Neural crest cell (in vitro differentiated cells): ENCODE measurements around the gene RNF208. TPM values are rescaled to one million over a fixed set of nuclear protein-coding genes. Genes with fewer than 3 reads are reported as not detected.
"Not testable (repeated sequence)": the region's sequence is repeated elsewhere in the genome, so short reads cannot be mapped to it uniquely, and the experiment has no call there.

Experiments used
- DNase-seq: peaks from one replicate; pipeline ENCODE4 v3.0.0; 2021; ENCODE audit warnings: low read depth, mixed read lengths, low spot score
- H3K27ac Mint-ChIP-seq: one replicate; pipeline ENCODE4 v1.8.0; 2021; ENCODE audit warnings: mild to moderate bottlenecking, mixed read lengths; ENCODE audit not compliant: unreplicated experiment
- H3K27me3 Mint-ChIP-seq: 2 replicates; pipeline ENCODE4 v1.8.0; 2021; ENCODE audit warnings: low read depth, mild to moderate bottlenecking, mixed read lengths
- H3K36me3 Mint-ChIP-seq: 2 replicates; pipeline ENCODE4 v1.8.0; 2021; ENCODE audit warnings: low read depth, mild to moderate bottlenecking, mixed read lengths
- H3K4me1 Mint-ChIP-seq: 2 replicates; pipeline ENCODE4 v1.8.0; 2021; ENCODE audit warnings: mixed read lengths
- H3K4me3 Mint-ChIP-seq: one replicate; pipeline ENCODE4 v1.8.0; 2021; ENCODE audit warnings: mild to moderate bottlenecking, mixed read lengths
- H3K9me3 Mint-ChIP-seq: 2 replicates; pipeline ENCODE4 v1.8.0; 2021; ENCODE audit warnings: mixed read lengths
- total RNA-seq: library from RNA; stranded (reverse); gene quantifications from 2 replicates; pipeline ENCODE4 v1.2.1, GENCODE V29; 2021
- TF ChIP-seq, protein P1 (sequence below): fragments of 200-600 bp; sonication (generic); conservative IDR thresholded peaks from 2 replicates; pipeline ENCODE4 v1.5.0; 2021; ENCODE audit warnings: antibody characterized with exemption, mild to moderate bottlenecking

Gene RNF208
- total RNA-seq, 1 donor from 2014 or later, result 10.1 TPM

DNA sequence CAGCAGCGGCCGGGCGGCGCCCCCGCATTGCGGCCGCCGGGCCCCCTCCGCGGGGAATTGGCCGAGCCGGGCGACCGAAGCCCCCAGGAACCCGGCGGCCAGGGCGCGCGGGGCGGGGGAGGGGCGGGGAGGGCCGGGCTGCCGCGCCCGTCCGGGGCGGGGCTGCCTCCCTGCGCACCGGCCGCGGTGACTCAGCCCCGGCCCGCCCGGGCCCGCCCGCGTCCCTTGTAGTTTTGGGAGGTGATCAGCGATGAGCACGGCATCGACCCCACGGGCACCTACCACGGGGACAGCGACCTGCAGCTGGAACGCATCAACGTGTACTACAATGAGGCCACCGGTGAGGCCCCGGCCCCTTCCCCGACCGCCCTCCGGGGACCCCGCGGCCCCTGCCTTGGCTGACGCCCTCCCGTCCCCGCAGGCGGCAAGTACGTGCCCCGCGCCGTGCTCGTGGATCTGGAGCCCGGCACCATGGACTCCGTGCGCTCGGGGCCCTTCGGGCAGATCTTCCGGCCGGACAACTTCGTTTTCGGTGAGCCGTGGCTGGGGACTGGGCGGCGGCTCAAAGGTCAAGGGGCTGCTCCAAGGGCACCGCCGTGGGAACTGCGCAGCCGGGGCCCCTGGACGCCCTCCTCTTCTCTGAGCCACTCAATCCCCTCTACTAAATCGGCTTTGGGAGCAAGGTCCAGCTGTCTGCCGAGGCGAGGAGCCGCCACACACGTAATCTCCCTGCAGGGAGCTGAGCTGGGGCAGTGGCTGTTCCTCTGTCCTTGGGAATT lies 19.6 kb upstream of the RNF208 start:
- H3K27me3 Mint-ChIP-seq, result peaks cover 4% of the 10 kb centered on the region
- peak overlapping the region; percentile 91 for H3K4me3 Mint-ChIP-seq
- TF ChIP-seq, protein P1, sequence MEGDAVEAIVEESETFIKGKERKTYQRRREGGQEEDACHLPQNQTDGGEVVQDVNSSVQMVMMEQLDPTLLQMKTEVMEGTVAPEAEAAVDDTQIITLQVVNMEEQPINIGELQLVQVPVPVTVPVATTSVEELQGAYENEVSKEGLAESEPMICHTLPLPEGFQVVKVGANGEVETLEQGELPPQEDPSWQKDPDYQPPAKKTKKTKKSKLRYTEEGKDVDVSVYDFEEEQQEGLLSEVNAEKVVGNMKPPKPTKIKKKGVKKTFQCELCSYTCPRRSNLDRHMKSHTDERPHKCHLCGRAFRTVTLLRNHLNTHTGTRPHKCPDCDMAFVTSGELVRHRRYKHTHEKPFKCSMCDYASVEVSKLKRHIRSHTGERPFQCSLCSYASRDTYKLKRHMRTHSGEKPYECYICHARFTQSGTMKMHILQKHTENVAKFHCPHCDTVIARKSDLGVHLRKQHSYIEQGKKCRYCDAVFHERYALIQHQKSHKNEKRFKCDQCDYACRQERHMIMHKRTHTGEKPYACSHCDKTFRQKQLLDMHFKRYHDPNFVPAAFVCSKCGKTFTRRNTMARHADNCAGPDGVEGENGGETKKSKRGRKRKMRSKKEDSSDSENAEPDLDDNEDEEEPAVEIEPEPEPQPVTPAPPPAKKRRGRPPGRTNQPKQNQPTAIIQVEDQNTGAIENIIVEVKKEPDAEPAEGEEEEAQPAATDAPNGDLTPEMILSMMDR, result no peak
- peaks cover 11% of the 10 kb centered on the region for H3K36me3 Mint-ChIP-seq
- no peak overlapping the region for H3K27ac Mint-ChIP-seq
- H3K9me3 Mint-ChIP-seq, result no peaks in the 10 kb centered on the region
- H3K4me1 Mint-ChIP-seq, result peaks cover 24% of the 10 kb centered on the region
- DNase-seq, result no peak

DNA sequence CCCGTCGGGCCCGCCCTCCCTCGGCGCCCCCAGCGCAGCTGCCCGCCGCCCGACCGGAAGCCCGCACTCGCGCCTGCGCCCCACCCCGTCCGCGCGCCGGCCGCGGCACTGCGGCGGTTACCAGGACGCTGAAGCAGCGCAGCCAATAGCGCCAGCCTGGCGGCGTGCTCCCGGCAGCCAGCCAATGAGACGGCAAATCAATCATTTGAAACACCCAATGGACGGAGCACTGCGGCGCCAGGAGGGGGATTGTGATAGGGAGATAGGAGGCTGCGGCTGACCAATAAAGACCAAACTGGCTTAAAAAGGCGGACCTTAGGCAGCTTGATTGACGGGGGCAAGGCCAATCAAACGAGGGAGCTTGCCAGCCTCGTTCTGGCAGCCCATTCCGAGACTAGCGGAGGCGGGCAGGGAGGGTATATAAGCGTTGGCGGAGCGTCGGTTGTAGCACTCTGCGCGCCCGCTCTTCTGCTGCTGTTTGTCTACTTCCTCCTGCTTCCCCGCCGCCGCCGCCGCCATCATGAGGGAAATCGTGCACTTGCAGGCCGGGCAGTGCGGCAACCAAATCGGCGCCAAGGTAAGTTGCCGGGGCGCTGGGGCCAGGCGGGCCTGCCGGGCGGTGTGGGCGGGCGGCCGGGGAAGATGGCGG lies 18.9 kb upstream of the RNF208 start, which contains the start of gene TUBB4B:
TUBB4B (plus strand) TSS at position 447 of the 649 bp plus-strand sequence; CDS start at position 521, 74 bp downstream.
- Mint-ChIP-seq H3K9me3 (no peaks in the 10 kb centered on the region), H3K4me1 (peaks cover 24% of the 10 kb centered on the region), H3K4me3 (peak within 1 kb of the TSS; percentile 97), H3K27me3 (peaks cover 4% of the 10 kb centered on the region), H3K27ac (no peak within 1 kb of the TSS), H3K36me3 (peaks cover 11% of the 10 kb centered on the region)
- DNase-seq, result peak; percentile 95
- TF ChIP-seq, protein P1, result no peak

DNA sequence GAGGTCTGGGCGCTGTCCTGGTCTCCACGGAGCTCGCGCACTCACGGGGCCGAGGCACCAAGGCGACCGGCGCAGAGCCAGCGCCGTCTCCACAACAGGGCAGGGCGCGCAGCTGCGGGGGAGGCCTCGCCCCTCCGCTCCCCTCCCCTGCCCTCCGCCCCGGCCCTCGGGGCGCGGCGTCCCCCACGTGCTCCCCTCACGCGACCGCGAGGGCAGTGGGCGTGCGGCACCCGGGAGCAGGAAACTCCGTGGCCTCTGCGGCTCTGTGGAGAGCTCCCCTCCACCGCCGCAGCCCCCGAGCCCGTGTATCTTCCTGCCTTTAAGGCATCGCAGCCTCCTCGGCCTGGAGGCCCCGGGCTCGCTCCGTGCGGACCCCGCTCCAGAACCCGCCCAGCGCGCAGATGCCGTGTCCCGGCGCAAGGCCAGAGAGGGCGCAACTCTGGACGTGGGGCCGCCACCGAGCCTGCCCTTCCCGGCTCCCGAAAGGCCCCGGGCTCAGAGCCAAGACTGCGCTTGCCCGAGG lies 18.3 kb upstream of the RNF208 start:
- Mint-ChIP-seq H3K36me3 (peaks cover 11% of the 10 kb centered on the region), H3K27ac (no peak overlapping the region), H3K4me3 (peak overlapping the region; percentile 88), H3K9me3 (no peaks in the 10 kb centered on the region), H3K4me1 (peaks cover 24% of the 10 kb centered on the region), H3K27me3 (peaks cover 4% of the 10 kb centered on the region)
- TF ChIP-seq, protein P1, result no peak
- no peak for DNase-seq

DNA sequence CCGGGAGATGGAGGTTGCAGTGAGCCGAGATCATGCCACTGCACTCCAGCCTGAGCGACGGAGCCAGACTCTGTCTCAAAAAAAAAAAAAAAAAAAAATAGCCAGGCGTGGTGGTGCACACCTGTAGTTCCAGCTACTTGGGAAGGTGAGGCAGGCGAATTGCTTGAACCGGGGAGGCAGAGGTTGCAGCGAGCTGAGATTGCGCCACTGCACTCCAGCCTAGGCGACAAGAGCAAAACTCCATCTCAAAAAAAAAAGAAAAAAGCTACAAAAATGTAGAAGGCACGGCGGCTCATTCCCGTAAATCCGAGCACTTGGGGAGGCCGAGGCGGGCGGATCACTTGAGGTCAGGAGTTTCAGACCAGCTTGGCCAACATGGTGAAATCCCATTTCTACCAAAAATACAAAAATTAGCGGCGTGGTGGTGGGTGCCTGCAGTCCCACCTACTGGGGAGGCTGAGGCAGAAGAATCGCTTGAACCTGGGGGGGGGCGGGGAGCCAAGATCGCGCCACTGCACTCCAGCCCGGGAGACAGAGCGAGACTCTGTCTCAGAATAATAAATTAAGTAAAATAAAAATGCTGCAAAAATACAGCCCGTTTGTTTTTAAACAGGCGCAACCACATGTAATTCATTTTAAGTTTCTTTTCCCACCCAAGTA lies 17.6 kb upstream of the RNF208 start:
- peaks cover 11% of the 10 kb centered on the region for H3K36me3 Mint-ChIP-seq
- not testable (repeated sequence) for DNase-seq, H3K27ac Mint-ChIP-seq, H3K27me3 Mint-ChIP-seq, H3K9me3 Mint-ChIP-seq
- H3K4me3 Mint-ChIP-seq, result peak overlapping the region; percentile 88
- peaks cover 24% of the 10 kb centered on the region for H3K4me1 Mint-ChIP-seq

DNA sequence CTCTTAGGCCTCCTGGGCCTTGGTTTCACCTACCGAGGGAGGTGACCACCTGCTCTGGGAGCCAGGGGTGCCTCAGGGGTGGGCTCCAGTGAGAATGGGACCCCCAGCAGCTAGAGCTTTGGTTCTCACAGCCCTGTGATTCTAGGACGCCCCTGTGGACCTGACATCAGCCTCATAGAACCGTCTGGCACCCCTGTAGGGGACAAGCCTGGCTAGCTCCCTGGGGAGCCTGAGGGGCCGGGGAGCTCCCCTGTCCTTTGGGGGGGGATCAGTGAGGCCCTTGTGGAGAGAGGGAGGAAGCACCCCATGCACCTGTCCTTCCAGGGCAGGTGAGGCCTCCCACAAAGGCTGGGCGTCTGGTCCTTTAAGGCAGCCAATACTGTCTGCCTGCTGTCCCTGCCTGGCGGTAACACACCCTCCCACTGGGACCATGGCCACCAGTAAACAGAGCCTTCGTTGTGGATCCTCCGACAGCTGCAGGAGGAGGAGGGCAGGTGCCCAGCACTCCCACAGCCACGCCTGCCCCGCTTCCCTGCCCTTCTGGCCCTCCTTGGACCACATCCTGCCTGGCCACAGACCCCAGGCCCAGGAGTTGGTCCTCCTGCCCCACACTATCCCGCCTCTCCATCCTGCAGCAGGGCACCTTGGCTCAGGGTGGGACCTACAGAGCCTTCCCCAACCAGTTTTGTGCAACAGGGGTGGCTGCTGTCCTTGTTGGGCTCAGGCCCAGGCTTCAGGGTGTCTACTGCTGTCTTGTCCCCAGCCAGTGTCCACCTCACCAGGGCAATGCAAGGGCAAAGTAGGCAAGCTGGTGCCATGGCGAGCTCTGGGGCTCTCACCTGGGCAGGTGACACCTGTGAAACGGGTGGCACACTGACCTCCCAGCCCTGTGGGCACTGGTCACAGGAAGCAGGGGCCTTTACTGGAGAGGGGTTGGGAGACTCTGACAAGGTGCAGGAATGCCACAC lies 16.0 kb upstream of the RNF208 start:
- peaks cover 20% of the 10 kb centered on the region for H3K4me1 Mint-ChIP-seq
- H3K27me3 Mint-ChIP-seq, result peaks cover 4% of the 10 kb centered on the region
- peaks cover 11% of the 10 kb centered on the region for H3K36me3 Mint-ChIP-seq
- no peak for DNase-seq
- peak overlapping the region; percentile 57 for H3K4me3 Mint-ChIP-seq
- TF ChIP-seq, protein P1, result no peak
- no peaks in the 10 kb centered on the region for H3K9me3 Mint-ChIP-seq
- H3K27ac Mint-ChIP-seq, result no peak overlapping the region
